Osteoblast (primary cell): ENCODE measurements around the gene FAS. TPM values are rescaled to one million over a fixed set of nuclear protein-coding genes. Genes with fewer than 3 reads are reported as not detected.

ENCODE experiments used
- DNase-seq: peaks from one replicate; pipeline ENCODE4 v3.0.0; 2011; ENCODE audit warnings: low spot score, mixed read lengths; ENCODE audit not compliant: insufficient read length; ENCODE audit errors: missing footprints
- H2AFZ ChIP-seq: 2 replicates; pipeline ENCODE4 v1.6.0; 2011; ENCODE audit warnings: mild to moderate bottlenecking, low read length
- H3K27ac ChIP-seq: 2 replicates; pipeline ENCODE4 v1.5.1; 2011; ENCODE audit warnings: mild to moderate bottlenecking, low read depth, low read length, moderate library complexity
- H3K27me3 ChIP-seq: 2 replicates; pipeline ENCODE4 v1.6.0; 2012; ENCODE audit warnings: mild to moderate bottlenecking, control low read depth, inconsistent platforms, low read length, moderate library complexity; ENCODE audit not compliant: insufficient read depth
- H3K36me3 ChIP-seq: 2 replicates; pipeline ENCODE4 v1.5.1; 2011; ENCODE audit warnings: mild to moderate bottlenecking, low read length, control low read depth, moderate library complexity; ENCODE audit not compliant: insufficient read depth
- H3K4me1 ChIP-seq: 2 replicates; pipeline ENCODE4 v1.5.1; 2011; ENCODE audit warnings: mild to moderate bottlenecking, low read length, control low read depth, moderate library complexity; ENCODE audit not compliant: insufficient read depth
- H3K4me2 ChIP-seq: 2 replicates; pipeline ENCODE4 v1.6.0; 2011; ENCODE audit warnings: mild to moderate bottlenecking, low read length; ENCODE audit not compliant: insufficient read depth
- H3K4me3 ChIP-seq: fragments of 200-600 bp; sonication (generic); 3 replicates; pipeline ENCODE4 v1.5.1; 2012; ENCODE audit warnings: mild to moderate bottlenecking, low read length, inconsistent platforms; ENCODE audit not compliant: insufficient read depth
- H3K79me2 ChIP-seq: 2 replicates; pipeline ENCODE4 v1.6.0; 2012; ENCODE audit warnings: mild to moderate bottlenecking, low read length, control low read depth, inconsistent platforms; ENCODE audit not compliant: insufficient read depth
- H3K9me3 ChIP-seq: 2 replicates; pipeline ENCODE4 v1.5.1; 2011; ENCODE audit warnings: low read depth, low read length, control low read depth
- H4K20me1 ChIP-seq: 2 replicates; pipeline ENCODE4 v1.6.0; 2012; ENCODE audit warnings: mild to moderate bottlenecking, low read length, control low read depth; ENCODE audit not compliant: insufficient read depth
- CTCF ChIP-seq: IDR thresholded peaks from 2 replicates; pipeline ENCODE4 v1.5.1; 2011; ENCODE audit warnings: mild to moderate bottlenecking, low read depth, low read length, moderate library complexity; ENCODE audit errors: extremely low read depth
- total RNA-seq: library from RNA; depleted of rRNA; stranded (reverse); fragments of >200 nt; gene quantifications from 2 replicates; pipeline ENCODE4 v1.2.3, GENCODE V29; 2012

FAS gene
- total RNA-seq, 1 donor: 49.6 TPM

GRCh38 chr10:88989824-88990383 is 694 bp upstream of the FAS start:
- peak; percentile 93 for DNase-seq
- Histone ChIP-seq H3K4me1 (peaks cover 38% of the 10 kb centered on the region), H3K4me2 (peak overlapping the region; percentile 81), H3K9me3 (no peaks in the 10 kb centered on the region), H3K27me3 (no peaks in the 10 kb centered on the region), H3K4me3 (peak overlapping the region; percentile 90), H2AFZ (peak overlapping the region; percentile 90), H3K79me2 (peaks cover 48% of the 10 kb centered on the region), H3K27ac (peak overlapping the region; percentile 84), H3K36me3 (no peaks in the 10 kb centered on the region), H4K20me1 (no peaks in the 10 kb centered on the region)
- TF ChIP-seq CTCF: no peak

GRCh38 chr10:88991161-88991898 is 732 bp downstream of the FAS start:
- Histone ChIP-seq H3K4me1 (peaks cover 38% of the 10 kb centered on the region), H4K20me1 (no peaks in the 10 kb centered on the region), H2AFZ (peak overlapping the region; percentile 90), H3K79me2 (peaks cover 60% of the 10 kb centered on the region), H3K27me3 (no peaks in the 10 kb centered on the region), H3K27ac (peak overlapping the region; percentile 84), H3K36me3 (no peaks in the 10 kb centered on the region), H3K4me3 (peak overlapping the region; percentile 90), H3K4me2 (peak overlapping the region; percentile 81), H3K9me3 (no peaks in the 10 kb centered on the region)
- peak; percentile 86 for DNase-seq
- no peak for TF ChIP-seq CTCF

- no peaks in the 10 kb centered on the region for H4K20me1 ChIP-seq
These were observed 1.3 kb downstream of the FAS start for GRCh38 chr10:88991899-88992320.

More at GRCh38 chr10:88991899-88992320, 1.3 kb downstream of the FAS start:
- H3K79me2 ChIP-seq: peaks cover 63% of the 10 kb centered on the region
- H2AFZ ChIP-seq: peak overlapping the region; percentile 90
- DNase-seq: no peak
- peaks cover 38% of the 10 kb centered on the region for H3K4me1 ChIP-seq
- H3K4me2 ChIP-seq: peak overlapping the region; percentile 81
- H3K36me3 ChIP-seq: no peaks in the 10 kb centered on the region
- peak overlapping the region; percentile 90 for H3K4me3 ChIP-seq
- H3K9me3 ChIP-seq: no peaks in the 10 kb centered on the region
- H3K27ac ChIP-seq: peak overlapping the region; percentile 84
- no peak for TF ChIP-seq CTCF
- no peaks in the 10 kb centered on the region for H3K27me3 ChIP-seq
